MM.1S (cell line): ENCODE data around the gene FNDC10.
"Not testable (repeated sequence)": the region's sequence is repeated elsewhere in the genome, so short reads cannot be mapped to it uniquely, and the experiment has no call there.

Source experiments
- DNase-seq: peaks from one replicate; pipeline ENCODE4 v3.0.0-alpha.2; 2015
- H2AFZ ChIP-seq: fragments of 300-600 bp; sonication (generic); 2 replicates; pipeline ENCODE4 v1.6.0; 2016; ENCODE audit warnings: antibody characterized with exemption, low read length
- H3F3A ChIP-seq: fragments of 300-600 bp; sonication (generic); 2 replicates; pipeline ENCODE4 v1.6.1; 2016; ENCODE audit warnings: mild to moderate bottlenecking, antibody characterized with exemption, low read length, moderate library complexity, mixed read lengths; ENCODE audit not compliant: insufficient read depth
- H3K27ac ChIP-seq: fragments of 300-600 bp; sonication (generic); 2 replicates; pipeline ENCODE4 v1.5.1; 2016; ENCODE audit warnings: mild to moderate bottlenecking, low read length
- H3K27me3 ChIP-seq: fragments of 300-600 bp; sonication (generic); replicated peaks from 2 replicates; pipeline ENCODE4 v1.6.0; 2016; ENCODE audit warnings: low read length; ENCODE audit not compliant: insufficient read depth
- H3K36me3 ChIP-seq: fragments of 300-600 bp; sonication (generic); replicated peaks from 2 replicates; pipeline ENCODE4 v1.6.1; 2016; ENCODE audit warnings: mild to moderate bottlenecking, low read length, mixed read lengths; ENCODE audit not compliant: insufficient read depth
- H3K4me1 ChIP-seq: fragments of 300-600 bp; sonication (generic); 2 replicates; pipeline ENCODE4 v1.6.1; 2016; ENCODE audit warnings: low read length, mixed read lengths
- H3K4me2 ChIP-seq: fragments of 300-600 bp; sonication (generic); 2 replicates; pipeline ENCODE4 v1.6.0; 2016; ENCODE audit warnings: low read depth, low read length
- H3K4me3 ChIP-seq: fragments of 300-600 bp; sonication (generic); 2 replicates; pipeline ENCODE4 v1.5.1; 2016; ENCODE audit warnings: low read length, mixed read lengths
- H3K79me2 ChIP-seq: fragments of 300-600 bp; sonication (generic); 2 replicates; pipeline ENCODE4 v1.6.1; 2016; ENCODE audit warnings: mixed run types, low read length, mixed read lengths
- H3K9ac ChIP-seq: fragments of 300-600 bp; sonication (generic); 2 replicates; pipeline ENCODE4 v1.6.1; 2016; ENCODE audit warnings: low read length, mixed read lengths
- H3K9me2 ChIP-seq: fragments of 300-600 bp; sonication (generic); replicated peaks from 2 replicates; pipeline ENCODE4 v1.6.1; 2016; ENCODE audit warnings: mild to moderate bottlenecking, low read length, mixed read lengths; ENCODE audit not compliant: insufficient read depth
- H3K9me3 ChIP-seq: fragments of 300-600 bp; sonication (generic); replicated peaks from 2 replicates; pipeline ENCODE4 v1.6.1; 2016; ENCODE audit warnings: mild to moderate bottlenecking, low read length, mixed read lengths; ENCODE audit not compliant: insufficient read depth
- H4K20me1 ChIP-seq: fragments of 300-600 bp; sonication (generic); 2 replicates; pipeline ENCODE4 v1.6.1; 2016; ENCODE audit warnings: mild to moderate bottlenecking, low read length, moderate library complexity, mixed read lengths; ENCODE audit not compliant: insufficient read depth

Gene FNDC10

DNA sequence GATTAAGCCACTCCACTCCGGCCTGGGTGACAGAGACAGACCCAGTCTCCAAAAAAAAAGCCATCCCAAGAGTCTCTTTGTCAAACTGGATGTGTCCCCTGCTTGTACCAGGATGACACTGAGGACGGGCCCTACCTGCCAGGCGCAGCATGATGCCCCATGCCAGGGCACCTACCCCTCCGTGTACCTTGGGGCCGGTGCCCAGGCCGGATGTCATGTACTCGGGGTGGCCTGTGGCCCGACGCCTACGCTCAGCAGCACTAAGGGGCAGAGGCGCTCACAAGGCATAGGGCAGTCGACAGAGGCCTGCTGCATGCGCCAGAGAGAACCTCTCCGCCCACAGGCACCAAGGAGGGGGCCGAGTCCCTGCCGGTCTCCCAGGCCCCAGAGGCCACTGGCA is 39.4 kb upstream of the FNDC10 start:
- H3K79me2 ChIP-seq, H3K36me3 ChIP-seq, H3K9ac ChIP-seq, H3K4me1 ChIP-seq, H2AFZ ChIP-seq, H4K20me1 ChIP-seq, H3K4me2 ChIP-seq, H3F3A ChIP-seq, H3K4me3 ChIP-seq, DNase-seq, H3K9me3 ChIP-seq, H3K9me2 ChIP-seq, H3K27ac ChIP-seq, H3K27me3 ChIP-seq: not testable (repeated sequence)

DNA sequence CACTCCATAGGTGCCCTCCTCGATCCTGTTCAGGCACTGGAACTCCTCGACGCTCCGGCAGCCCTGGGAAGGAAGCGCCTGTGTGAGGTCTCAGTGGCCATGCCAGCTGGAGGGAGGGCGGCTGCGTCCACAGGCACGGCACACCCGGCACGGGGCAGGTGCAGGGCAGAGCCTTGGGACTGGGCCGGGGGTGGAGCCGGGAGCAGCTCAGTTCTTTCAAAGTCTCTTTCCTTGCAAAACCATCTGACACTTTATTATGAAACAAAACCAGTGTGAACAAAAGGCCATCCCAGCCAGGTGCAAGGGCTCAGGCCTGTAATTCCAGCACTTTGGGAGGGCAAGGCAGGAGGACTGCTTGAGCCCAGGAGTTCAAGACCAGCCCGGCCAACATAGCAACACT is 38.6 kb upstream of the FNDC10 start:
- H3F3A ChIP-seq, H3K4me3 ChIP-seq, H3K27me3 ChIP-seq, H2AFZ ChIP-seq, H3K4me1 ChIP-seq, H3K9me2 ChIP-seq, H3K4me2 ChIP-seq, H3K36me3 ChIP-seq, H4K20me1 ChIP-seq, H3K9me3 ChIP-seq, H3K9ac ChIP-seq, H3K79me2 ChIP-seq, H3K27ac ChIP-seq, DNase-seq: not testable (repeated sequence)

DNA sequence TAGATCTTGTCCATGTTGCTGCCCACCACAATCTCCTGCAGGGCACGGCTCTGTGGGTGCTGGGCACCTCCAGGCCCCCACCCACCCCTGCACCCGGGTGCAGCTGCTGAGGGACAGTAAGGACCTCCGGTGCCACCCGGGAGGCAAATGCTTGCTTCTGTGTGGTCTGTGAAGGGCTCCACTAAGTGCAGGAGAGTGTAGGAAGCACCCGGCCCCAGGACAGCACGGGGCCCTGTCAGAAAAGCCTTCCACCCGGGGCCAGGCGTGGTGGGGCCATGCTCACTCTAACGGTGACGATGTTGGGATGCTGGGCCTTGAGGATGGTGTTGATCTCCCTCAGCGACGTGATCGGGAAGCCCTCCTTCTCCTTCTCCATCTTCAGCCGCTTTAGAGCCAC is 37.5 kb upstream of the FNDC10 start:
- not testable (repeated sequence) for H3K79me2 ChIP-seq, H3K27me3 ChIP-seq, H3K9me2 ChIP-seq, H3K9ac ChIP-seq, H3K36me3 ChIP-seq, H3K4me1 ChIP-seq, H4K20me1 ChIP-seq, H3K27ac ChIP-seq, H3K9me3 ChIP-seq, H3K4me2 ChIP-seq, H2AFZ ChIP-seq, DNase-seq, H3K4me3 ChIP-seq, H3F3A ChIP-seq

DNA sequence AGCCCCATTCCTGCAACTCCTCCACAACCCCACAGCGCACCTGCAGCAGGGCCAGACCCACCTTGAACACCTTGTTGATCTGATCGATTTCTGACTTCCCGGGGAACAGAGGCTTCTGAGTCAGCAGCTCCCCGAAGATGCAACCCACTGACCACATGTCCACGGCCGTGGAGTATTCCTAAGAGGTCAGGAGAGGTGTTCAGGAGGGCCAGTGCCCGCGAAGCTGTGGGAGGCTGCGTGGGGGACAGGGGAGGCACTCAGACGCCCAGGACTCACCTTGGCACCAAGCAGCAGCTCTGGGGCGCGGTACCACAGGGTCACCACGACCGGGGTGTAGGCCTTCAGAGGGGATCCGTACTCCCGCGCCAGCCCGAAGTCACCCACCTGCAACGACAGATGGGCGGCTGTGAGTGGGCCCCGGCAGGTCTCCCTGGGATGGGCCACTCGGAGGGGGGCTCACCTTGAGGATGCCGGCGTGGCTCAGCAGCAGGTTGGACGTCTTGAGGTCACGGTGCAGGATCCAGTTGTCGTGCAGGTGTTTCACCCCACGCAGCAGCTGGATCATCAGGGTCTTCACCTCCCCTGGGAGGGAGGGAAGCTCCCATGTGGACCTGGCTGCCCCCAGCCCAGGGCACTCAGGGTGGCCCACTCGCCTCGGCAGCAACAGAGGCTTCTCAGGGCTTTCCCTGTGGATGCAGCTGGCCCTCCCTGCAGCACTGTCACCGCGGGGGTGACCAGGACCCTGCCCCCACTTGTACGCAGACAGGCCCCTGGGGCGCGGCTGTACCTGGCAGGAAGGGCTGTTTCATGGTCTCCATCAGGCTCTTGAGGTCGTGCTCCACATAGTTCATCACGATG is 36.9 kb upstream of the FNDC10 start:
- H3K4me2 ChIP-seq, DNase-seq, H3K9me3 ChIP-seq: not testable (repeated sequence)

DNA sequence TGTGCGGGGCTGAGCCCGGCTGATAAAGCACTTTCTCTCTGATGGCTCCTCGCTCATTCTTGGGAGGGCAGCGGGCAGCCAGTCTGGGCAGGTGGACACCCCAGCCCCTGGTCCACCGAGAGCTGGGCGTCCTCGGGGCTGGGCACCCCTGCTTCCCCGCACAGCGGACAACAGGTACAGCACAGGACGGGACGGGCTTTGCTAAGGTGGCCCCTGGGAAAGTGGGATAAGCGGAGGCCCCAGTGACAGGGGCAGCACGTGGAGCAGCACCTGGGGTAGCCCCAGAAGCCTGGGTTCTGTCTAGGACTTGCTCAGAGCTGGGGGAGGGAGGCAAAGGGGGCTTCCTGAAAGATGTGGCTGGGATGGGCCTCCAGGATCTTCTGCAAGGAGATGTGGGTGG is 34.7 kb upstream of the FNDC10 start:
- not testable (repeated sequence) for H3F3A ChIP-seq

More for the DNA sequence above, 36.9 kb upstream of the FNDC10 start:
- H3K27me3 ChIP-seq, H3K27ac ChIP-seq, H3K9me2 ChIP-seq, H2AFZ ChIP-seq, H3K4me1 ChIP-seq, H4K20me1 ChIP-seq, H3K79me2 ChIP-seq, H3K9ac ChIP-seq, H3K4me3 ChIP-seq, H3K36me3 ChIP-seq, H3F3A ChIP-seq: not testable (repeated sequence)

DNA sequence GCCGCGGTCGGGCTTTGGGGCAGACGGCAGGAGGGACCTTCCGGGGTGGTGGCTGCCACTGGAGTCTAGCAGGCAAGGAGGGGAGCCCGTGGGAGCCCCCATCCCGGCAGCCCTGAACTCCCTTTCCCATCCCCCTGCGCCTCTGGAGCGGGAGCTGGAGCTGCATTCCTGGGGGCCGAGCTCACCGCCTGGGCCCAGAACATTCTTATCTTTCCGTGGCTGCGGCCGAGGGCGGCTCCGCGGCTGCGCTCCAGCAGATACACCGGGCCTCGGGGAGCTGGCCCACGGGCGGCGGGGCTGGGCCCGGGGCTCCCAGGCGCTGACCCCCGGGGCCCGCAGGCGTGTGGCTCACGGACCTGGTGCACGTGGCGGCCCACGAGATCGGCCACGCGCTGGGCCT is 33.5 kb upstream of the FNDC10 start:
- not testable (repeated sequence) for H2AFZ ChIP-seq, H4K20me1 ChIP-seq, H3K4me2 ChIP-seq, H3K79me2 ChIP-seq, H3K4me3 ChIP-seq, H3F3A ChIP-seq, H3K27ac ChIP-seq, H3K9ac ChIP-seq, H3K9me3 ChIP-seq, H3K4me1 ChIP-seq, H3K9me2 ChIP-seq, H3K36me3 ChIP-seq, DNase-seq
- H3K27me3 ChIP-seq: peaks cover 13% of the 10 kb centered on the region

More for the DNA sequence above, 34.7 kb upstream of the FNDC10 start:
- not testable (repeated sequence) for H3K4me2 ChIP-seq, H3K9ac ChIP-seq, H3K27ac ChIP-seq, H3K9me2 ChIP-seq, DNase-seq, H3K4me1 ChIP-seq, H4K20me1 ChIP-seq, H2AFZ ChIP-seq, H3K79me2 ChIP-seq, H3K36me3 ChIP-seq, H3K4me3 ChIP-seq, H3K9me3 ChIP-seq
- peaks cover 13% of the 10 kb centered on the region for H3K27me3 ChIP-seq
